ENCODE results near the gene PLA2G4E. TPM values are rescaled to one million over a fixed set of nuclear protein-coding genes. Genes with fewer than 3 reads are reported as not detected.

PLA2G4E gene
- total and polyA plus RNA-seq, 9 donors, result 0.02 to 0.11 TPM; not detected in 7

DNA sequence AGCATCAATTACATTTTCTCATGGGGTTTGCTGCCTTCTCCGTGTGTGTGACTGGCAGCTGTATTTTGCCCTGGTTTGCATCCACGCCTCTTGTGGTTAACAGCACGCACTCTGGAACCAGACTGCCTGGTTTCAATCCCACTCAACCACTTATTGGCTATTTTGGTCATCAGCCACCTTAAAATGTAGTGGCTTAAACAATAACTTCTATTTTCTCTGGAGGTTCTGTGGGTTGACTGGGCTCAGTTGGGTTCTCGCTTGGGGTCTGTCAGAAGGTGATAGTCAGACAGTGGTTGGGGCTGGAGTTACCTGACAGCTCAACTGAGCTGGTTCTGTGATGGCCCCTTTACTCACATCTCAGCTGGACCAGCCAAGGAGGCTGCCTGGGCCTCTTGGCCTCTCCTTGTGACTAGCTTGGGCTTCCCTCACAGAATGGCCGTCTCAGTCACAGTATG is 85.2 kb downstream of the PLA2G4E start:
- Histone ChIP-seq H3K27me3 (no peaks in the 10 kb centered on the region), H3K4me3 (no peak overlapping the region), H3K27ac (no peak overlapping the region), H3K9me3 (no peaks in the 10 kb centered on the region), H3K36me3 (no peaks in the 10 kb centered on the region), H3K4me1 (ENCODE audit: insufficient read depth) (no peaks in the 10 kb centered on the region)
- WGBS, 3 donors, result 74 to 94% (median 75%) methylated on average over 5 of the region's 5 CpGs
- intact Hi-C loops (cut with DNase I), result no loop called here
- DNase-seq, result no peak
- TF ChIP-seq POLR2A (IDR thresholded peaks at IDR 0.05) (no peak), EP300 (IDR thresholded peaks at IDR 0.05) (no peak)
- TF ChIP-seq, protein P1, sequence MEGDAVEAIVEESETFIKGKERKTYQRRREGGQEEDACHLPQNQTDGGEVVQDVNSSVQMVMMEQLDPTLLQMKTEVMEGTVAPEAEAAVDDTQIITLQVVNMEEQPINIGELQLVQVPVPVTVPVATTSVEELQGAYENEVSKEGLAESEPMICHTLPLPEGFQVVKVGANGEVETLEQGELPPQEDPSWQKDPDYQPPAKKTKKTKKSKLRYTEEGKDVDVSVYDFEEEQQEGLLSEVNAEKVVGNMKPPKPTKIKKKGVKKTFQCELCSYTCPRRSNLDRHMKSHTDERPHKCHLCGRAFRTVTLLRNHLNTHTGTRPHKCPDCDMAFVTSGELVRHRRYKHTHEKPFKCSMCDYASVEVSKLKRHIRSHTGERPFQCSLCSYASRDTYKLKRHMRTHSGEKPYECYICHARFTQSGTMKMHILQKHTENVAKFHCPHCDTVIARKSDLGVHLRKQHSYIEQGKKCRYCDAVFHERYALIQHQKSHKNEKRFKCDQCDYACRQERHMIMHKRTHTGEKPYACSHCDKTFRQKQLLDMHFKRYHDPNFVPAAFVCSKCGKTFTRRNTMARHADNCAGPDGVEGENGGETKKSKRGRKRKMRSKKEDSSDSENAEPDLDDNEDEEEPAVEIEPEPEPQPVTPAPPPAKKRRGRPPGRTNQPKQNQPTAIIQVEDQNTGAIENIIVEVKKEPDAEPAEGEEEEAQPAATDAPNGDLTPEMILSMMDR (IDR thresholded peaks at IDR 0.05), result no peak

DNA sequence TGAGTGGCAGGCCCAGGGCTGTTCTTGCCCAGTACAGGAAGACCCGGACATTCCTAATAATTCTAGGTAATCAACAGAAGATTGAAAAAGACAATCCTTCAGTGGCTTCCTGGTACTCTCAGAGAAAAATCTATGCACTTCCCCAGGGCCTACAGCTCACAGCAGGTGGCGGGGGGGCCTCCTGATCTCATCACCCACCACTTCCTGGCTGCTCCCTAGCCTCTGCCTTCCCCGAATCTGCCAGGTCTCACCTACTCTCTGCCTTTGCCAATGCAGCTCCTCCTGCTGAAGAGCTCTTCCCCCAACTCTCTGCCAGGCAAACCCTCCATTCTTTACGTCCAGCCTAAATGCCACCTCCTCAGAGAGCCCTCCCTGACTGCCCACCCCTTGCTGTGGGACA is 86.0 kb downstream of the PLA2G4E start:
- 75 to 85% (median 85%) methylated on average over 4 of the region's 4 CpGs for WGBS, 3 donors
- H3K4me3 ChIP-seq, result no peak overlapping the region
- H3K27ac ChIP-seq, result no peak overlapping the region
- no peak for DNase-seq
- no peaks in the 10 kb centered on the region for H3K27me3 ChIP-seq
- no peak for TF ChIP-seq POLR2A (IDR thresholded peaks at IDR 0.05)
- TF ChIP-seq, protein P1 (IDR thresholded peaks at IDR 0.05), result no peak
- TF ChIP-seq EP300 (IDR thresholded peaks at IDR 0.05), result no peak
- no peaks in the 10 kb centered on the region for H3K36me3 ChIP-seq
- no peaks in the 10 kb centered on the region for H3K4me1 ChIP-seq (ENCODE audit: insufficient read depth)
- no peaks in the 10 kb centered on the region for H3K9me3 ChIP-seq
- intact Hi-C loops (cut with DNase I), result no loop called here

DNA sequence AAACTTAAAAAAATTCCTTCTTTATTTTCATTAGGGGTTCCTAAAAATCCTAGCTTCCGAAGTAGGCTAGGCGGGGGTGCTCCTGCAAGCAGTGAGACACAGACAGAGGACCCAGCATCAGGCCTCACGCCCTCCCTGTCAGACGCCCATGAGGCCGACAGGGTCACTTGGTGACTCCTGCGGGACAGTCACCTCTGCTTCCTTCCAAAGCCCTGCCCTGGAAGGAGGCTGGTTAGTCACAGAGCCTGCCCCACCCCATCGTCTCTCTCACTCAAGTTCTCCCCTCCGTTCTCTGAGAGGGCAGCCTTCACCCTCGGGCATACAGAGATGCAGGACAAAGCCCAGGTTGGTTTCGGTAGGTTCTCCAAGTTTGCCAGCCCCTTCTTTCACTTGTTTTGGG is 87.1 kb downstream of the PLA2G4E start:
- H3K36me3 ChIP-seq, result no peaks in the 10 kb centered on the region
- peaks cover under 1% of the 10 kb centered on the region for H3K4me1 ChIP-seq (ENCODE audit: insufficient read depth)
- intact Hi-C loops (cut with DNase I), result no loop called here
- 68 to 76% (median 69%) methylated on average over 10 of the region's 10 CpGs for WGBS, 3 donors
- no peak for TF ChIP-seq EP300 (IDR thresholded peaks at IDR 0.05)
- TF ChIP-seq, protein P1 (IDR thresholded peaks at IDR 0.05), result no peak
- TF ChIP-seq POLR2A (IDR thresholded peaks at IDR 0.05), result no peak
- H3K9me3 ChIP-seq, result no peaks in the 10 kb centered on the region
- no peak overlapping the region for H3K27ac ChIP-seq
- DNase-seq, result no peak
- H3K27me3 ChIP-seq, result no peaks in the 10 kb centered on the region
- no peak overlapping the region for H3K4me3 ChIP-seq

DNA sequence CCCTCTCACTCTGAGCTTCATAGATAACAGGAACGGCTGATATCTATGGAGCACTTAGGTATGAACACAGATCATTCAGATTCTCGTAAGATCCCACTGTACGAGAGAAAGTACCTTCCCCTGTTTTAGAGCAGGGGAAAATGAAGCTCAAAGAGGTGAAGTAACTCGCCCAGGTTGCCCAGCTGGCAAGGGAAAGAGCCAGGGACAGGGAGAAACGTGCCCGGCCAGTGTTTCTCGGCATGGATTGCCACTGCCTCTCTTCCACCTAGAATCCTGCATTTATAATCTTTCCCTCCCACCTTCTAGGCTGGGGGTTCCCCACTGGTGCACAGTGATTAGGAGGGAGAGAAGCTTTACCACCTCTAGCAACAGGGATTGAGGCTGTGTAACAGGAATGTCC is 87.5 kb downstream of the PLA2G4E start:
- Histone ChIP-seq H3K36me3 (no peaks in the 10 kb centered on the region), H3K27ac (no peak overlapping the region), H3K4me1 (ENCODE audit: insufficient read depth) (peaks cover 4% of the 10 kb centered on the region), H3K27me3 (no peaks in the 10 kb centered on the region), H3K4me3 (no peak overlapping the region), H3K9me3 (no peaks in the 10 kb centered on the region)
- intact Hi-C loops (cut with DNase I), result no loop called here
- TF ChIP-seq POLR2A (IDR thresholded peaks at IDR 0.05), result no peak
- TF ChIP-seq, protein P1 (IDR thresholded peaks at IDR 0.05), result no peak
- TF ChIP-seq EP300 (IDR thresholded peaks at IDR 0.05), result no peak
- WGBS, 3 donors, result 87 to 90% (median 89%) methylated on average over 7 of the region's 7 CpGs
- no peak for DNase-seq
